ENCODE measurements around the gene ENO2. TPM values are rescaled to one million over a fixed set of nuclear protein-coding genes. Genes with fewer than 3 reads are reported as not detected.
A peak's percentile ranks its signal among the peaks of the same experiment; 100 is the strongest.

ENO2 gene
- total RNA-seq, 1 donor: 13.4 TPM

DNA sequence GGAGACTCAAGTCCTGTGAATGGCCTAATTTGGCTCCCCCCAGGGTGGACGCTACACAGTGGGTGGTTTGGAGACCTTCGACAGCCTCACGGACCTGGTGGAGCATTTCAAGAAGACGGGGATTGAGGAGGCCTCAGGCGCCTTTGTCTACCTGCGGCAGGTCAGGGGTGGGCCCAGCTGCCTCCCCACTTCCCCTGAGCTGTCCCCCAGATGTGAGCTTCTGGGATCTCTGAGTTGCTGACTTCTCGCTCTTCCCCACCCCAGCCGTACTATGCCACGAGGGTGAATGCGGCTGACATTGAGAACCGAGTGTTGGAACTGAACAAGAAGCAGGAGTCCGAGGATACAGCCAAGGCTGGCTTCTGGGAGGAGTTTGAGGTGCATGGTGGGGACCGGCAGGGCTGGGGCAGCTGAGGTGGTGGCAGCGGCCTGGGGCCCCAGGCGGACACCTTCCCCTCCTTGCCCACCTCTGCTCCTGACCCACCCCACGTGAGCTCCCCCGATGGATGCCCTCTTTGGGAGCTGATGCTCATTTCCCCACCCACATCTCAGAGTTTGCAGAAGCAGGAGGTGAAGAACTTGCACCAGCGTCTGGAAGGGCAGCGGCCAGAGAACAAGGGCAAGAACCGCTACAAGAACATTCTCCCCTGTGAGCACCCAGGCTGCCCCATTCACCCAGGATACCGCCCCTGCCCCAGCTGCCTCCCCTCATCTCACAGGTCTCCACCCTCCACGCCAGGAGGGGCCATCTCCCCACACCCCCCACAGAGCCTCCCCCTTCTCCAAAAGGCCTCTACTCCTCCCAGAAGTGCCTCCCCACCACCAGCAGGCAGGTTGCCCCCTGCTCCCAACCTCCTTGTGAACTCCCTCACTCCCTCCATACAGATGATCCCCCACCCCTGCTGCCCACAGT lies 41.0 kb downstream of the ENO2 start:
- no peak for TF ChIP-seq CTCF (IDR thresholded peaks at IDR 0.05; ENCODE audit: extremely low read depth, low read depth, low read length)
- no peak overlapping the region for H3K4me2 ChIP-seq (ENCODE audit: insufficient read depth, low read length)
- no peaks in the 10 kb centered on the region for H3K79me2 ChIP-seq (ENCODE audit: insufficient read depth, low read length)

GRCh38 chr12:6956021-6956727 lies 41.8 kb downstream of the ENO2 start:
- Histone ChIP-seq H3K9me3 (ENCODE audit: low read depth, low read length) (no peaks in the 10 kb centered on the region), H3K27ac (ENCODE audit: low read depth, low read length) (no peak overlapping the region), H3K79me2 (ENCODE audit: insufficient read depth, low read length) (no peaks in the 10 kb centered on the region), H3K4me1 (ENCODE audit: insufficient read depth, low read length) (peaks cover 16% of the 10 kb centered on the region), H3K4me3 (ENCODE audit: insufficient read depth, low read length) (no peak overlapping the region), H3K36me3 (ENCODE audit: insufficient read depth, low read length) (no peaks in the 10 kb centered on the region), H4K20me1 (ENCODE audit: insufficient read depth, low read length) (no peaks in the 10 kb centered on the region), H2AFZ (ENCODE audit: low read length) (no peak overlapping the region), H3K27me3 (ENCODE audit: insufficient read depth, low read length) (no peaks in the 10 kb centered on the region), H3K4me2 (ENCODE audit: insufficient read depth, low read length) (no peak overlapping the region)
- TF ChIP-seq CTCF (IDR thresholded peaks at IDR 0.05; ENCODE audit: extremely low read depth, low read depth, low read length): no peak
- DNase-seq (ENCODE audit: insufficient read length, low spot score, missing footprints): no peak

More for the DNA sequence above, 41.0 kb downstream of the ENO2 start:
- Histone ChIP-seq H3K36me3 (ENCODE audit: insufficient read depth, low read length) (no peaks in the 10 kb centered on the region), H2AFZ (ENCODE audit: low read length) (no peak overlapping the region), H3K27me3 (ENCODE audit: insufficient read depth, low read length) (no peaks in the 10 kb centered on the region), H4K20me1 (ENCODE audit: insufficient read depth, low read length) (no peaks in the 10 kb centered on the region), H3K9me3 (ENCODE audit: low read depth, low read length) (no peaks in the 10 kb centered on the region), H3K27ac (ENCODE audit: low read depth, low read length) (no peak overlapping the region), H3K4me1 (ENCODE audit: insufficient read depth, low read length) (peaks cover 12% of the 10 kb centered on the region), H3K4me3 (ENCODE audit: insufficient read depth, low read length) (no peak overlapping the region)
- peak; percentile 85 for DNase-seq (ENCODE audit: insufficient read length, low spot score, missing footprints)

GRCh38 chr12:6957151-6957701 lies 42.8 kb downstream of the ENO2 start:
- H3K4me3 ChIP-seq (ENCODE audit: insufficient read depth, low read length): no peak overlapping the region
- H3K4me2 ChIP-seq (ENCODE audit: insufficient read depth, low read length): no peak overlapping the region
- H3K27me3 ChIP-seq (ENCODE audit: insufficient read depth, low read length): no peaks in the 10 kb centered on the region
- H3K4me1 ChIP-seq (ENCODE audit: insufficient read depth, low read length): peaks cover 26% of the 10 kb centered on the region
- DNase-seq (ENCODE audit: insufficient read length, low spot score, missing footprints): no peak
- TF ChIP-seq CTCF (IDR thresholded peaks at IDR 0.05; ENCODE audit: extremely low read depth, low read depth, low read length): no peak
- H4K20me1 ChIP-seq (ENCODE audit: insufficient read depth, low read length): no peaks in the 10 kb centered on the region
- H2AFZ ChIP-seq (ENCODE audit: low read length): no peak overlapping the region
- H3K79me2 ChIP-seq (ENCODE audit: insufficient read depth, low read length): no peaks in the 10 kb centered on the region
- H3K36me3 ChIP-seq (ENCODE audit: insufficient read depth, low read length): no peaks in the 10 kb centered on the region
- H3K9me3 ChIP-seq (ENCODE audit: low read depth, low read length): no peaks in the 10 kb centered on the region
- H3K27ac ChIP-seq (ENCODE audit: low read depth, low read length): no peak overlapping the region
